Peyer's patch (tissue), 4 donors: ENCODE data around the gene ARL5A. TPM values are rescaled to one million over a fixed set of nuclear protein-coding genes. Genes with fewer than 3 reads are reported as not detected.

Experiments
- DNase-seq, 3 donors: peaks; one replicate each; pipeline ENCODE4 v3.0.0-alpha.2; 2017 to 2019
- H3K27ac ChIP-seq, 4 donors: fragments of 200-600 bp; sonication (generic); one replicate each; pipeline ENCODE4 v1.5.1; 2016 to 2019
- H3K27me3 ChIP-seq, 2 donors: fragments of 200-600 bp; sonication (generic); one replicate each; pipeline ENCODE4 v1.5.1; 2019
- H3K36me3 ChIP-seq, 3 donors: fragments of 200-600 bp; sonication (generic); one replicate each; pipeline ENCODE4 v1.5.1; 2016 to 2019
- H3K4me1 ChIP-seq, 4 donors: fragments of 200-600 bp; sonication (generic); one replicate each; pipeline ENCODE4 v1.5.1; 2016 to 2019
- H3K4me3 ChIP-seq, 4 donors: fragments of 200-600 bp; sonication (generic); 1 replicate in 3 of 4; 2 replicates in 1 of 4; pipeline ENCODE4 v1.5.1; 2016 to 2019; ENCODE audit warnings: mild to moderate bottlenecking in 1 of 4
- H3K9me3 ChIP-seq, 4 donors: fragments of 200-600 bp; sonication (generic); one replicate each; pipeline ENCODE4 v1.5.1; 2016 to 2019; ENCODE audit warnings: mild to moderate bottlenecking in 1 of 4
- CTCF ChIP-seq, 6 experiments: fragments of 450-650 bp in 4 of 6; fragments of 200-600 bp in 2 of 6; sonication (generic) in 1 of 6; IDR thresholded peaks; one replicate each; pipeline ENCODE4 v1.5.1; 2017 to 2019; ENCODE audit warnings: antibody characterized with exemption in 6 of 6, mild to moderate bottlenecking in 3 of 6, moderate library complexity in 1 of 6
- POLR2A ChIP-seq, 2 donors: fragments of 450-650 bp; IDR thresholded peaks; one replicate each; pipeline ENCODE4 v1.5.1; 2017; ENCODE audit warnings: antibody characterized with exemption in 2 of 2, mild to moderate bottlenecking in 2 of 2, moderate library complexity in 2 of 2
- total RNA-seq, 4 donors: library from RNA; depleted of rRNA; stranded (reverse); fragments of >200 nt; gene quantifications; one replicate each; pipeline ENCODE4 v1.1.0, GENCODE V29; 2016

Gene ARL5A
- total RNA-seq, 4 donors from 2014 or later, result 34.7 to 85.5 (median 56.5) TPM

- H3K9me3 ChIP-seq, result no peaks in the 10 kb centered on the region
Measured at GRCh38 chr2:151815821-151816489, 12.3 kb downstream of the ARL5A start.

GRCh38 chr2:151810489-151810888 is 17.7 kb downstream of the ARL5A start:
- Histone ChIP-seq H3K36me3 (peaks cover 0 to 41% (median 0%) of the 10 kb centered on the region in 3 donors), H3K27ac (no peak overlapping the region), H3K4me1 (no peaks in the 10 kb centered on the region), H3K9me3 (no peaks in the 10 kb centered on the region), H3K27me3 (no peaks in the 10 kb centered on the region), H3K4me3 (no peak overlapping the region)
- TF ChIP-seq CTCF (IDR thresholded peaks at IDR 0.05), result no peak
- no peak for TF ChIP-seq POLR2A (IDR thresholded peaks at IDR 0.05)
- DNase-seq, result no peak

More at GRCh38 chr2:151815821-151816489, 12.3 kb downstream of the ARL5A start:
- Histone ChIP-seq H3K27ac (no peak overlapping the region), H3K36me3 (peaks cover 0 to 30% (median 0%) of the 10 kb centered on the region in 3 donors), H3K4me1 (no peaks in the 10 kb centered on the region), H3K27me3 (no peaks in the 10 kb centered on the region), H3K4me3 (no peak overlapping the region)
- no peak for TF ChIP-seq CTCF (IDR thresholded peaks at IDR 0.05)
- no peak for TF ChIP-seq POLR2A (IDR thresholded peaks at IDR 0.05)
- DNase-seq, result no peak

- H3K27me3 ChIP-seq, result no peaks in the 10 kb centered on the region
- H3K4me1 ChIP-seq, result no peaks in the 10 kb centered on the region
- no peak overlapping the region for H3K27ac ChIP-seq
- H3K36me3 ChIP-seq, result peaks cover 0 to 35% (median 0%) of the 10 kb centered on the region in 3 donors
- H3K4me3 ChIP-seq, result no peak overlapping the region
- TF ChIP-seq POLR2A (IDR thresholded peaks at IDR 0.05) (no peak), CTCF (IDR thresholded peaks at IDR 0.05) (no peak)
- H3K9me3 ChIP-seq, result no peaks in the 10 kb centered on the region
- DNase-seq, result no peak
Measured at GRCh38 chr2:151809073-151809383, 19.2 kb downstream of the ARL5A start.

- peaks cover 0 to 29% (median 0%) of the 10 kb centered on the region in 3 donors for H3K36me3 ChIP-seq
- H3K27me3 ChIP-seq, result no peaks in the 10 kb centered on the region
- TF ChIP-seq CTCF (IDR thresholded peaks at IDR 0.05), result peak; percentile 23 to 60 (median 52)
- TF ChIP-seq POLR2A (IDR thresholded peaks at IDR 0.05), result no peak
- DNase-seq, result no peak
- no peaks in the 10 kb centered on the region for H3K4me1 ChIP-seq
- H3K4me3 ChIP-seq, result no peak overlapping the region
- peak overlapping the region in 1 of 4 donors; percentile 9 for H3K27ac ChIP-seq
- H3K9me3 ChIP-seq, result no peaks in the 10 kb centered on the region
Measured at GRCh38 chr2:151808258-151809072, 19.8 kb downstream of the ARL5A start.

- DNase-seq, result no peak
- Histone ChIP-seq H3K36me3 (peaks cover 0 to 24% (median 0%) of the 10 kb centered on the region in 3 donors), H3K27ac (no peak overlapping the region), H3K27me3 (no peaks in the 10 kb centered on the region), H3K9me3 (no peaks in the 10 kb centered on the region), H3K4me3 (no peak overlapping the region), H3K4me1 (no peaks in the 10 kb centered on the region)
- TF ChIP-seq CTCF (IDR thresholded peaks at IDR 0.05), result no peak
Measured at GRCh38 chr2:151805961-151806360, 22.3 kb downstream of the ARL5A start.
